DND-41 (cell line): ENCODE results near the gene CDC25B.
A peak's percentile ranks its signal among the peaks of the same experiment; 100 is the strongest.
"Not testable (repeated sequence)": the region's sequence is repeated elsewhere in the genome, so short reads cannot be mapped to it uniquely, and the experiment has no call there.

Experiments
- ATAC-seq: fragments of 200-7000 bp; cut with Tn5 transposase; 3 replicates; pipeline ENCODE4 v1.9.1; 2021; ENCODE audit warnings: low read depth; ENCODE audit not compliant: insufficient read depth
- DNase-seq: peaks from one replicate; pipeline ENCODE4 v3.0.0-alpha.2; 2020
- H2AFZ ChIP-seq: 2 replicates; pipeline ENCODE4 v1.6.0; 2012; ENCODE audit warnings: low read depth, low read length
- H3K27ac ChIP-seq: 2 replicates; pipeline ENCODE4 v1.5.1; 2012; ENCODE audit warnings: low read length, inconsistent platforms
- H3K27me3 ChIP-seq: fragments of 200-600 bp; sonication (generic); 2 replicates; pipeline ENCODE4 v1.6.0; 2012; ENCODE audit warnings: low read length, mild to moderate bottlenecking, inconsistent platforms; ENCODE audit not compliant: insufficient read depth, poor library complexity
- H3K36me3 ChIP-seq: 2 replicates; pipeline ENCODE4 v1.5.1; 2012; ENCODE audit warnings: low read length, inconsistent platforms; ENCODE audit not compliant: insufficient read depth
- H3K4me1 ChIP-seq: 2 replicates; pipeline ENCODE4 v1.5.1; 2012; ENCODE audit warnings: mild to moderate bottlenecking, low read length; ENCODE audit not compliant: insufficient read depth
- H3K4me2 ChIP-seq: 2 replicates; pipeline ENCODE4 v1.6.0; 2012; ENCODE audit warnings: mild to moderate bottlenecking, moderate library complexity, low read length, inconsistent platforms; ENCODE audit not compliant: insufficient read depth
- H3K4me3 ChIP-seq, 2 experiments: fragments of 200-600 bp in 1 of 2; shearing (Covaris generic) in 1 of 2; 2 replicates each; pipeline ENCODE4 v1.5.1; 2012 to 2016; ENCODE audit warnings: inconsistent platforms in 2 of 2, low read length in 2 of 2, mild to moderate bottlenecking in 2 of 2, low read depth in 1 of 2, moderate library complexity in 1 of 2
- H3K79me2 ChIP-seq: 2 replicates; pipeline ENCODE4 v1.6.0; 2012; ENCODE audit warnings: low read length, inconsistent platforms; ENCODE audit not compliant: insufficient read depth
- H3K9ac ChIP-seq: 2 replicates; pipeline ENCODE4 v1.6.0; 2012; ENCODE audit warnings: low read depth, mild to moderate bottlenecking, inconsistent platforms, low read length, moderate library complexity
- H3K9me3 ChIP-seq: 2 replicates; pipeline ENCODE4 v1.5.1; 2012; ENCODE audit warnings: low read length, moderate library complexity, mild to moderate bottlenecking, inconsistent platforms; ENCODE audit not compliant: insufficient read depth, severe bottlenecking
- H4K20me1 ChIP-seq: 2 replicates; pipeline ENCODE4 v1.6.0; 2012; ENCODE audit warnings: low read length; ENCODE audit not compliant: insufficient read depth
- CTCF ChIP-seq: IDR thresholded peaks from 2 replicates; pipeline ENCODE4 v1.5.1; 2012; ENCODE audit warnings: borderline replicate concordance, low read length, moderate library complexity, mild to moderate bottlenecking; ENCODE audit not compliant: poor library complexity, severe bottlenecking; ENCODE audit errors: extremely low read depth
- EZH2 ChIP-seq: IDR thresholded peaks from 3 replicates; pipeline ENCODE4 v1.6.1; 2012; ENCODE audit warnings: borderline replicate concordance, low read depth, mild to moderate bottlenecking, moderate library complexity, low read length, inconsistent platforms; ENCODE audit not compliant: severe bottlenecking

Gene CDC25B

GRCh38 chr20:3836132-3836531 is 40.0 kb downstream of the CDC25B start:
- H3K27me3 ChIP-seq = no peaks in the 10 kb centered on the region
- H4K20me1 ChIP-seq = no peaks in the 10 kb centered on the region
- H3K27ac ChIP-seq = no peak overlapping the region
- no peaks in the 10 kb centered on the region for H3K79me2 ChIP-seq
- TF ChIP-seq CTCF (no peak), EZH2 (no peak)
- H2AFZ ChIP-seq = no peak overlapping the region
- H3K9me3 ChIP-seq = no peaks in the 10 kb centered on the region
- DNase-seq (no peak), ATAC-seq (no peak)
- H3K4me2 ChIP-seq = no peak overlapping the region
- peaks cover 20% of the 10 kb centered on the region for H3K4me1 ChIP-seq
- no peaks in the 10 kb centered on the region for H3K36me3 ChIP-seq
- no peak overlapping the region for H3K4me3 ChIP-seq
- H3K9ac ChIP-seq = no peak overlapping the region

- Histone ChIP-seq H2AFZ (no peak overlapping the region), H3K4me1 (peaks cover 20% of the 10 kb centered on the region), H3K27me3 (no peaks in the 10 kb centered on the region), H3K4me3 (no peak overlapping the region), H3K27ac (peak overlapping the region; percentile 38), H3K9me3 (no peaks in the 10 kb centered on the region), H3K4me2 (no peak overlapping the region; the same call in 1 of the 2 replicates), H3K9ac (peak overlapping the region; percentile 11; the same call in 1 of the 2 replicates), H3K79me2 (no peaks in the 10 kb centered on the region), H3K36me3 (no peaks in the 10 kb centered on the region), H4K20me1 (no peaks in the 10 kb centered on the region)
- peak; percentile 93 for ATAC-seq
- peak; percentile 65 for DNase-seq
- TF ChIP-seq CTCF (no peak), EZH2 (no peak)
These were observed 43.2 kb downstream of the CDC25B start for GRCh38 chr20:3839328-3839727.

GRCh38 chr20:3840201-3840600 is 44.1 kb downstream of the CDC25B start:
- not testable (repeated sequence) for H4K20me1 ChIP-seq, H3K79me2 ChIP-seq, H2AFZ ChIP-seq, H3K4me2 ChIP-seq, ATAC-seq, H3K27me3 ChIP-seq, H3K36me3 ChIP-seq, H3K9me3 ChIP-seq, DNase-seq, H3K4me3 ChIP-seq, H3K9ac ChIP-seq
- Histone ChIP-seq H3K27ac (peak overlapping the region; percentile 18; the same call in 1 of the 2 replicates), H3K4me1 (peaks cover 20% of the 10 kb centered on the region)

GRCh38 chr20:3842348-3842930 is 46.3 kb downstream of the CDC25B start:
- peaks cover 34% of the 10 kb centered on the region for H3K4me1 ChIP-seq
- DNase-seq (no peak), ATAC-seq (no peak)

More at GRCh38 chr20:3842348-3842930, 46.3 kb downstream of the CDC25B start:
- Histone ChIP-seq H4K20me1 (peaks cover under 1% of the 10 kb centered on the region), H3K79me2 (peaks cover 14% of the 10 kb centered on the region), H3K4me2 (no peak overlapping the region), H2AFZ (no peak overlapping the region), H3K9me3 (no peaks in the 10 kb centered on the region), H3K27me3 (no peaks in the 10 kb centered on the region), H3K4me3 (no peak overlapping the region), H3K27ac (no peak overlapping the region), H3K36me3 (peaks cover 5% of the 10 kb centered on the region; the same call in 1 of the 2 replicates), H3K9ac (no peak overlapping the region)
- no peak for TF ChIP-seq EZH2
- no peak for TF ChIP-seq CTCF
